Pons (tissue), 1 donor: ENCODE data around the gene CKMT1A.
A peak's percentile ranks its signal among the peaks of the same experiment; 100 is the strongest.
"Not testable (repeated sequence)": the region's sequence is repeated elsewhere in the genome, so short reads cannot be mapped to it uniquely, and the experiment has no call there.

Experiments used
- DNase-seq: peaks from one replicate; pipeline ENCODE4 v3.0.0-alpha.2; 2016; ENCODE audit warnings: low spot score

Gene CKMT1A

DNA sequence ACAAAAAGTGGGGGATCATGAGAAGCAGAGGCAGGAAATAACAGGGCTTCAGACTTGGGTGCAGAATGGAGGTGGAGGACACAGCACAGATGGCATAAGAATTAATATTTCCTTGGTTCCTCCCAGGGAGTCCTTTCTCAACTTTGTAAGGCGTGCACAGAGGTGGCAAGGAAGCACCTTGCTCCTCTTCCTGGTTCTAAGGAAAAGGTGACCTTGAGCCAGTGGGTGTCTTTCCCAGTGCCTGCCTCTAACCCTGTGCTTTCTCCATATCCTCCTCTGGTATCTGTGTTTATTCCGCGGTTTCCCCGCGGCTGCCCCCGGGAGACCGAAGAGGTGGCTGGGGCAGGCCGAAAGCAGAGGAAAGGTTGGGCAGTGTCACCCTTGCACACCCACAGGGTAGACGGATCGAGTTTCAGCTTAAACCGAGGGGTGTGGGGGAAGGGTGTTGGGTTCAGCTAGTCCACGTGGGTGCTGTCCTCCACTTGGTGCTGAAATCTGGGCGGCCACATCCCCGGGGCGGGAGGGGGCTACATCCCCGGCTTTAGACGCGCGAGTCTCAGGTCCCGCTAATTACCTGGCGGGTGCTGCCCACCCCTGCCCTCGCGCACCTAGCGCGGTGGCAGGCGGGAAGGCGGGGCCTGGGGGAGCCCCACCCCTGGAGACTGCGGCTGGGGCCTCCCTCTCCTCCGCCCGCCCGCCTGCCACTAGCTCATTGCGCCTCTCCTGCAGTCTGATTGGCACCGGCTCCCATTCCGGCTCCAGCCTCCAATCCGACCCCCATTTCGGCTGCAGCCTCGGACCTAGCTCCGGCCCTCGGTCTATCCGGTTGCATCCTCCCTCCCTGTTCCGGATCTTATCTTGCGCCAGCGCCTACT, at the start of gene CKMT1A:
Gene CKMT1A, plus strand, starts transcription at position 712 of the 875 bp plus-strand sequence. CDS start 192 bp downstream, outside the sequence.
- not testable (repeated sequence) for DNase-seq

DNA sequence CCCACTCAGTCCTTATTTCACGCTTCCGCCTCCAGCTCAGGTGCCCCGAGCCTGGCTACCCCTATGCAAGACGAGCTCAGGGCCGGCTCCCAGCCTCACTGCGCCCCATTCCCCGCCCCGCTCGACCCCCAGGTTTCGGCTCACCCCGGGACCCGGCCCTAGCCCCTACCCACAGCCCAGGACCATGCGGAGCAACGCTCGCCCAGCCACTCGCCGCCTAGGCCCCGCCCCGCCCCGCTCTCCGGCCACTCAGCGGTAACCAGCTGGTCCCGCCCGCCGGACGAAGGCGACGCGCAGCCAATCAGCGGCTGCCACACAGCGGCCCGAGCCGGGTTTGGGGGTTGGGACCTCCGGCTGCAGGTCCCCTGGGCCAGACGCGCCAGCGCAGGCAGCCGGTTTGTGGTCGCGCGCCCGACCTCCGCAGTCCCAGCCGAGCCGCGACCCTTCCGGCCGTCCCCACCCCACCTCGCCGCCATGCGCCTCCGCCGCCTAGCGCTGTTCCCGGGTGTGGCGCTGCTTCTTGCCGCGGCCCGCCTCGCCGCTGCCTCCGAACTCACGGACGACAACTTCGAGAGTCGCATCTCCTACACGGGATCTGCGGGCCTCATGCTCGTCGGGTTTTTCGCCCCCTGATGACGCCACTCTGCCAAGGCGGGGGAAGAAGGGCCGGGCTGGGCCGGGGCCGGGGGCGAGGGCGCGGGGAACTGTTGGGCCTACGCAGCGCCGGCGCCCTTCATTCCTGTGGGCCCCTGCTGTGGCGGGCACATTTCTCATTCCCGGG, 44.8 kb upstream of the CKMT1A start, which contains the start of gene CATSPER2:
Gene CATSPER2, minus strand, starts transcription at position 196 of the 781 bp plus-strand sequence. CDS start 783 bp downstream, outside the sequence.
- DNase-seq = no peak

DNA sequence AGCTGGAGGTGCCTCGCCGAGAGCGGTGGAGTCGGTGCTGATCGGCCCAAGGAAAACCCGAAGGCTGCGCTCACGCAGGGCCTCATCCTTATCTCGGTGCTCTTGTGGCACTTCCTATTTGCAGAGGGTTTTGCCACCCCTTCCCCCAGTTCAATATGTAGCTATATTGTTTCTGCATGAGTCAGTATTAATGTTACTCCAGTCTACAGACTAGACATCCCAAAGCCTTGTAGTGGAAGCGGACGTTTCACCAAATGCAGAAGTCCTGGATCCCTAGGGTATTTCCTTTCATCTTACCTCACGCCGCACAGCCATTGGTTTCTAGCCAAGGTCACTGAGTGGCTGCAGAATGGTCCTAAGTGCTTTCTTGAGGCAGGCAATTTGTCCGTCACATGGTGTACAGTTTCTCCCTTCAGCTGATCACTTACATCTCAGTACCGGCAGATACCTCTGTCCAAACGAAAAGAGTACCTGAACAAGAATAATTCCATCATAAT, 44.2 kb upstream of the CKMT1A start:
- not testable (repeated sequence) for DNase-seq

DNA sequence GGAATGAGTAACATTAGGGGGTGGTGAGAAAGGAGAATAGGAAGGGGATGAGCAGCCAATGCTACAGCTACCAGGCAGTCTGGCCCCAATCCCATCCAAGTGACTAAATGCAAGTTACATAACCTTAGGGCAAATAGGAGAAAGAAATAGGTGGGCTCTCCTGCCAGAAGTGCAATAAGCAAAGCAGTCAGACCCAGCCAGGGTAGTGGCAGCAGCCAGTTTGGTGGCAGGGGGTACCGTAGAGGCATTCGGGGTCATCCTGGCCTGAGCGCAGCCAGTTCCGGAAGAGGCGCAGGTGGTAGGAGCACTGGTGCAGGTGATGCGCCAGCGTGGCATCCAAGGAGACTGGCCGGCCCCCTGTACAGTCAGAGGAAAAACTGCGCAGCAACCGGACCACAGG, 33.9 kb upstream of the CKMT1A start:
- not testable (repeated sequence) for DNase-seq

DNA sequence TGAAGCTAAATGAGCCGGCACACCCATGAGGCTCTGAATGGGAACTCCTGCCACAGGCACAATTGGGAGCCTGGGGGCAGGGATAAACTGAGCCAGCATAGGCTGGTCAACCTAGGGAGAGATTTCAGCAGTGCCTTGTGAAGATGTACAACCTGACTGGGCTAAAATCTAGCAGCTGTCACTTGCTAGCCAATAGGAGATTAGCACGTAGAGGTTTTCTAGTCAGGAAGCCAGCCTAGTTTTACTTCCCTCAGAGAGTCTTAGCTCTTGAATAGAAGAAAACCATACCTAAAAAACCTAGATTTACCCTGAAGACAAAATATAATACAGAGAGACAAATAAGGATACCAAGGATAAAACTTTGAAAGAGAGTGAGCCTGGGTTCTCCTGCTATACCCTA, 31.4 kb upstream of the CKMT1A start:
- DNase-seq = not testable (repeated sequence)

DNA sequence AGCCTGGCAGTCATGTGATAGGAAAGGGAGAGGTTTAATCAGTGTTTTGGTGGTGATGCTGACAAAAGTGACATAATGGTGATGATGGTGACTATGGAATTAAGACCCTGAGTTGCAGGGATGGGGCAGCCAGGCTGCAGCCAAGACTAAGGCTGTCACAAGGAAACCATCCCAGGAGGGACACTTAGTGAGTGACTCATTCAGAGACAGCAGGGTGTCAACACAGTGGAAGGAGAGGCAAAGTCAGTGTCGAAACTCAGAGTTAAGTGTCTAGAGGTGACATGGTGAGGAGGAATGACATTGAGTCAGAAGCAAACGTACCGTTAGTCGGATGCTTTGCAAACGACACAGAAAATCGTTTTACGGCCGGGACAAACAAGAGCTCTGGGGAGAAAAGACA, 30.3 kb upstream of the CKMT1A start:
- DNase-seq = not testable (repeated sequence)

DNA sequence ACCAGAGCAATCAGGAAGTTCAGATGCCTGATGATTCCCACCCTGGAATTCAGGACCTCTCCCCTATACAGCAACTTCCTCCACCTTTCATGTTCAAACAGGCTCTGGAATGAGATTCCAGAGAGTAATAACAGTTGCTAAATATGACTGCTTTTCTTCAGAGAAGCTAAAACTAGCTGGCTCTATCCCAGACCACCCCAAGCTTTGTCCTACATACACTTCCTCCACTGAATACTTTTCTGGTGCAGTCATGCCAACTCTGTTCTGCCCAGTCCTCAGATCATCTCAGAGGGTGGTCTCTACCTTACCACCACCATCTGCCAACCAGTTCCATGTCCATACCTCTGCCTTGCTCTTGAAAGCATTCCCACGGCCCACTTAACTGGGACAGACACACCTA, 27.5 kb upstream of the CKMT1A start:
- not testable (repeated sequence) for DNase-seq

DNA sequence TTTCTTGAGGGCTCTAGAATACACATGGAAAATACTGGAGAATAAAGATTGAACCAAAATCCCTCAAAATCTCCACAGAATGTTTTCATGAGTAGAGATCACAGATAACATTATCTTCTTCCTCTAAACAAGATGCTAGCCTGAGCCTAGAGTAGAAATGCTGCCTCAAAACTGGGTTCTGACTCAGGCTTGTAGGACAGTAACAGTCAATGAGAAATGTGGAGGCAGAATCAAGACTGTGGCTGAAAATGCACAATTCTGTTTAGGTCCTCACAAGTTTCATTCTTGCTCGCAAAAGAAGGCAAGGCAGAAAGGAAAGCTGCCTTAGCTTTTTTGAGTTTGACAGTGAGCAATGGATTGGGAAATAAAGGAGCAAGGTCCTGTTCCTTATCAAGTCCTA, 19.5 kb upstream of the CKMT1A start:
- DNase-seq = not testable (repeated sequence)

DNA sequence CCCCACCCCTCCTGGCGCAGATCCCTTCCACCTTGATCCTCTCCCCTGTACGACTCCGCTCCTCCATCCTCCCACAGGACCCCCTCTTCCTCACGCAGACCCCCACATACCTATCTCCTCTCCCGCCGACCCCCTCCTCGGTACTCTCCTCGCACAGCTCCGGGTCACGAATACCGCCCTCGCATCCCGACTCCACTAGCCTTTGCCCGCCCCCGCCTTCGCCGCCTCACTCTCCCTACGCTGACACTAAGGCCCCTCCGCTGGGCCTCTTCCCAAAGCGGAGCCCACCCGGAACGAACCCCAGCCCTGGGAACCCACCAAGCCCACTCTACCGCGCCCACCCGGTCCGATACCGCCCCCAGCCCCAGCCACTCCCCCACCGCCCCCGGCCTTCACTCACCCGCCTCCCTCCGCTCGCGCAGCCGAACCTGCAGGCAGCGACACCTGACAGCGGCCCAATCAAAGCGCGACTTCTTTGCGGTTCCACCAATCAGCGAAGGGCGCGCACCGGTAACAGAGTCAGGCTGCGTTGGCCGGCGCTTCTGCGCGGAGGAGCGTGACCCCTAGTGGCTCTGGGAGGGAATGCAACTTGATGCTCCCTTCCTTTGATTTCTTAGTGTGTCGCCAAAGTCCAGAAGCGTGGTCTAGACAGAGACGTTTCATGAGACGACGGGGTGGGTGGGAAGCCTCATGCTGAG, 3.9 kb upstream of the CKMT1A start:
- not testable (repeated sequence) for DNase-seq

DNA sequence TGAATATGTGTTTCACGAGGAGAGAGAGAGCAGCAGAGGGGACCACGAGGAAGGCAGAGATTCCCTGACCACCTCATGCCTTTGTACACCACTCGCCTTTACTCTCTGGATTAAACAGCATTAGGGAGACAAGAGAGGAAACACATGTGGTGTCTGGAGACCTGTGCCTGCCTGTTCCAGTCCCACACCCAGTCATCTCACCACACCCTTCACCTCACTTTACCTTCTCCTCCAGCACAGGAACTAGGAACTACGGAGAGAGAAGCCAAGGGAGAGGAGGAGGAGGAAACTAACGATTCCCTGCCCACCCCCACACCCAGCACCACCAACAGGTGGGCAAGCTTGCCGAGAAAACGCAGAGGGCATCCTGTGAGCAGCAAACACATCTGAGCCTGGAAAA, 980 bp upstream of the CKMT1A start:
- DNase-seq = not testable (repeated sequence)

DNA sequence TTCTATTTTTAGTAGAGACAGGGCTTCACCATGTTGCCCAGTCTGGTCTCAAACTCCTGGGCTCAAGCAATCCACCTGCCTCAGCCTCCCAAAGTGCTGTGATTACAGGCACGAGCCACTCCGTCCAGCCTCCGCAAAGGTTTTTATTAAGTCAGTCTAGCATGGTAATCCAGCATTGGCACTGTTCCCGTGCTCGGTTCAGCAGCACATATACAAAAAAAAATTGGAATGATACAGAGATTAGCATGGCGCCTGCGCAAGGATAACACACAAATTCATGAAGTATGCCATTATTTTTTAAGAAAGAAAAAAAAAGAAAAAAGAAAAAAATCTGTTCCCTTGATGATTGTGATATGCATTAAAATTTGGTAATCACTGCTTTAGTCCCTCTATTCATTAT, 8.5 kb downstream of the CKMT1A start:
- no peak for DNase-seq

DNA sequence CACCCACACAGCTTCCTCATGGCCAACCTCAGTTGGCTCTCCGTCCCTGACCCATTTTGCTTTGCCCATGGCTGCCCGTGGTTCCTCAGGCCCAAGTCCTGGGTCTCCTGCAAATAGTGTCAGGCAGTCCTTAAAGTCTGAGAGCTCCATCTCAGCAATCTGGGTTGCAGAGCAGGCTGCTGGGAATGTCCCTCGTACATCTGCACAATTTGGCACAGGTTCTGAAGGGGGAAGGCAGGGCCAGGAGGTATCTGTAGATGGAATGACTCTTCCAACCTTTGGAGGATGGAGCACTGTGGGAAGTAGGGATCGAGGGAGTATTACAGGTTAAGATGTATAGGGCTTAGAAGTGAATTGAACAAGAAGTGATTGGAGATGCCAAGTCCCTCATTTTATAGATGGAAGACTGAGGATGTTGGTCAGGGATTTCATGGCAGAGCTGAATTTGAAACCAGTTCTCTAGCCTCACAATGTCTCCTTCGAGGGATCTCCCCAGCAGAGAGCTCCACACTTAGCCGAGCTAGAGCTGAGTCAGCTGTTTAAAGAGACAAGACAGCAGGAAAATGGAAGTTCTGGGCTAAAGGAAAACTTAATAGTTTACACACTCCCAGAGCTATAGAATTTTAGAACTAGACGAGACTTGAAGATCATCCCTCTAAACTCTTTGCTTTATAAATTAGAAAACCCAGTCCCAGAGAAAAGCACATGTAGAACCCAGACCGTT, 9.2 kb downstream of the CKMT1A start:
- DNase-seq = peak; percentile 3

DNA sequence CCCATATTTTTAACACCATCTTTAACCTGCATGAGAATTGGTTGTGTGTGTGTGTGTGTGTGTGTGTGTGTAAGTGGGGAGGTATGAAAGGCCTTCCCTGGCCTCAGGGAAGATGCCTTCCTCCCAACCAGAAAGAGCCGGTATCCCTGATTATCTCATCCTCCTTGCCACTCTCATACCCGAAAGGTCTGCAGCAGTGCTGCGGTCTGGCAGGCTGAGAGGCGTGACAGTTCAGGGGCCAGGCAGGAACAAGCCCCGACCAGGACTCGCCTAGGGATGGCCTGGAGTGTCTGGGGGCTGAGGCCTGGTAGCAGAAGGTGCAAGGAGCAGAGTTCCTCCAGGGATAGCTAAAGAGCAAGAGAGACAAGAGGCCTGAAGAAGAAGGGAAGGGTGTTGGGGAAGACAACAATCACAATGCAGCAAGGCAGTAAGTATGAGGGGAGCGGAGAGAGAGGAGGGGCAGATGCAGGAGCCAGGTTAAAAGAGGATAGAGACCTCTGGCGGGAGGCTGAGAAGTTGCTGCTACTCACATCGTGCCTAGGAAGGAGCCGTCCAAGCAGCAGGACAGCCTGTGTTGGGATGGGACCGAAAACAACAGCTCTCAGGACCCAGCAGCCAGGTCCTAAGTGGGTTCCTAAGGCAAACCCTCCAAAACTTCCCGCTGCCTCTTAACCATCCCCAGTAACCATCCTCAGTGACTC, 16.9 kb downstream of the CKMT1A start:
- not testable (repeated sequence) for DNase-seq

DNA sequence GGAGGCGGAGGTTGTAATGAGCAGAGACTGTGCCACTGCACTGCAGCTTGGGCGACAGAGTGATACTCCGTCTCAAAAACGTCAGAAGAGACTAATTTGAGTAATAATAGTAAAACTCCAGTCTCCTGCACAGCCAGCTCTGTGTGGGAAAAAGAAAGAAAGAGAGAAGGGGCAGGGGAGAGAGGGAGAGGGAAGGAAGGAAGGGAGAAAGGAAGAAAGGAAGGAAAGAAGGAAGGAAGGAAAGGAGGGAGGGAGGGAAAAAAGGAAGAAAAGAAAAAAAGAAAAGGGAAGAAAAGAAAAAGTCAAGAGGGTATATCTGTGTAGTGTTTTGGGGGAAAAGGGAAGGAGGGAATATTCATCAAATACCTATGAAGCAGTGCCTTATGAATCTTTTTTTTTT, 29.5 kb downstream of the CKMT1A start:
- no peak for DNase-seq

DNA sequence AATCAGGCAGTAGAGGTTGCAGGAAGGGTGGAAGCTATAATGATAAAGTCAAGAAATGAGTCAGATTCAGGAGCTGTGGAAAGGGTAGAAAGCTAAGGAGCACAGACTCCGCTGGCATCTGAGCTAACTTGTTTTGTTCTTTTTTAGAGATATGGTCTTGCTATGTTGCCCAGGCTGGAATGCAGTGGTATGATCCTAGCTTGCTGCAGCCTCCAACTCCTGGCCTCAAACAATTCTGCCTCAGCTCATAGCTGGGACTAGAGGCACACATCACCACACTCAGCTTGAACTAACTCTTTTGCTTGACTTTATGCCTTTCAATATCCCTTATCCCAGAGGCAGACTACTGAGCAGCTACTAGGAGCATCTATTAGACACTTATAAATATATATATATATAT, 32.6 kb downstream of the CKMT1A start:
- not testable (repeated sequence) for DNase-seq

DNA sequence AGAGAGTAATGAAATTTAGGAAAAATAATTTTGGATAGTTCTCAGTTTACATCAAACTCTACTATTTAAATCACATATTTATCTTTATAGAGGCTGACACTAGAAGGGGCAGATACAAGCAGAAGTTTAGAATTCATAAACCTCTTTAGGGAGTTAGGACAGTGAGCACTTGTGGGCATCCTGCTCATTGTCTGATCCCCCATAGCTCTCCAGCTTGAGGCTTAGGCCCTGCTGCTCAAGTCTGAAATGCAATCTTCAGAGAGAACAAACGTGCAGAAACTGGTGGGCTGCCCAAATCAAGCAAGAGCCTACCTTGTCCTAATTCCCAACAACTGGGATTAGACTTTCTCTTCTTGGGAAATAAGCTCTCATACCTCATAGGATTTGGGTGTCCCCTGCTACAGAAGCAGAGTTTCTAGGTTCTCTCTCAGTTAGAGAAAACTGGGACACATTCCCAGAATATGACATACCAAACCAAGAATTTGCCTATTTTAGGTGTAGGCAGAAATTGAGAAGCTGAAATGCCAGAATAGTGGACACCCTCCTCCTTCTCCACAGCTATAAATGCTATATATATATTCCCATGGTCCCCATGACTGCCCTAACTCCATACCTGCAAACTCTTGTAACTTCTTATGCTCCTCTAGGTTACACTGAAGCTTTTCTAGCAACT, 34.5 kb downstream of the CKMT1A start:
- DNase-seq = not testable (repeated sequence)

DNA sequence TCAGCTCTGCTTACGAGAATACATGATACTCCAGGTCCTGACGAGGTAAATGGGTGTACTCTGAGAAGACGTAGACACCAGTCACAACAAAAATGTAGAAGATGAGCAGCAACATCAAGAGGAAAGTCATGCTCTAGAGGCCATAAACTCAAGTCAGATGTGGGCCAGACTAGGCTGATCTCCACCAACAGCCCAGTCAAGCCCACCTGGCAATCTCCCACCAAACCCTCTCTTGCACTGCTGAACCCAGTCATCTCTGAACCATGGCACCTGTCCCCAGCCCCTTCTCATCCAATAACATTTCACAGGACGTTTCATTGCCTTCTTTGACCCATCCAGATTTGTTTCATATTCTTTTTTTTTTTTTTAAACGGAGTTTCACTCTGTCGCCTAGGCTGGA, 41.8 kb downstream of the CKMT1A start:
- no peak for DNase-seq

DNA sequence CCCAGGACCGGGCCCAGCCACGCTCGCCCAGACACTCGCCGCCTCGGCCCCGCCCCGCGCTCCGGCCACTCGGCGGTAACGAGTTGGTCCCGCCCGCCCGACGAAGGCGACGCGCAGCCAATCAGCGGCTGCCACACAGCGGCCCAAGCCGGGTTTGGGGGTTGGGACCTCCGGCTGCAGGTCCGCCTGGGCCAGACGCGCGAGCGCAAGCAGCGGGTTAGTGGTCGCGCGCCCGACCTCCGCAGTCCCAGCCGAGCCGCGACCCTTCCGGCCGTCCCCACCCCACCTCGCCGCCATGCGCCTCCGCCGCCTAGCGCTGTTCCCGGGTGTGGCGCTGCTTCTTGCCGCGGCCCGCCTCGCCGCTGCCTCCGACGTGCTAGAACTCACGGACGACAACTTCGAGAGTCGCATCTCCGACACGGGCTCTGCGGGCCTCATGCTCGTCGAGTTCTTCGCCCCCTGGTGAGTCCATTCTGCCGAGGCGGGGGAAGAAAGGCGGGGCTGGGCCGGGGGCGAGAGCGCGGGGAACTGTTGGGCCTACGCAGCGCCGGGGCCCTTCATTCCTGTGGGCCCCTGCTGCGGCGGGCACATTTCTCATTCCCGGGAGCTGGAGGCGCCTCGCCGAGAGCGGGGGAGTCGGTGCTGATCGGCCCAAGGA, 52.7 kb downstream of the CKMT1A start, which contains the start of gene PDIA3:
Gene PDIA3, plus strand, starts transcription at position 194 of the 658 bp plus-strand sequence. Its CDS starts 102 bp downstream, at position 296.
- DNase-seq = peak; percentile 91

DNA sequence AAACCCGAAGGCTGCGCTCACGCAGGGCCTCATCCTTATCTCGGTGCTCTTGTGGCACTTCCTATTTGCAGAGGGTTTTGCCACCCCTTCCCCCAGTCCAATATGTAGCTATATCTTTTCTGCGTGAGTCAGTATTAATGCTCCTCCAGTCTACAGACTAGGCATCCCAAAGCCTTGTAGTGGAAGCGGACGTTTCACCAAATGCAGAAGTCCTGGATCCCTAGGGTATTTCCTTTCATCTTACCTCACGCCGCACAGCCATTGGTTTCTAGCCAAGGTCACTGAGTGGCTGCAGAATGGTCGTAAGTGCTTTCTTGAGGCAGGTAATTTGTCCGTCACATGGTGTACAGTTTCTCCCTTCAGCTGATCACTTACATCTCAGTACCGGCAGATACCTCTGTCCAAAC, 53.2 kb downstream of the CKMT1A start:
- not testable (repeated sequence) for DNase-seq
